ENCODE measurements around the gene APOO. TPM values are rescaled to one million over a fixed set of nuclear protein-coding genes. Genes with fewer than 3 reads are reported as not detected.
A peak's percentile ranks its signal among the peaks of the same experiment; 100 is the strongest.

APOO gene
- total and polyA plus RNA-seq, 2 of the 13 experiments (the other 11 are each of a cell fraction or from before 2014, with no cell fraction given): 9.7 to 22.1 TPM

GRCh38 chrX:23784470-23785331 is 123.0 kb downstream of the APOO start (continued):
- no peak for TF ChIP-seq STAG1 (CRISPR knock-in tag; IDR thresholded peaks at IDR 0.05)
- TF ChIP-seq ZFAT (CRISPR knock-in tag; conservative IDR thresholded peaks at IDR 0.05): no peak
- TF ChIP-seq ZNF773 (CRISPR knock-in tag; IDR thresholded peaks at IDR 0.05; ENCODE audit: borderline replicate concordance): no peak
- no peak for TF ChIP-seq ZNF790 (CRISPR knock-in tag; IDR thresholded peaks at IDR 0.05; ENCODE audit: borderline replicate concordance)
- TF ChIP-seq ZNF775 (CRISPR knock-in tag; IDR thresholded peaks at IDR 0.05; ENCODE audit: borderline replicate concordance): no peak
- no peak for TF ChIP-seq AKNA (CRISPR knock-in tag; IDR thresholded peaks at IDR 0.05; ENCODE audit: borderline replicate concordance)
- TF ChIP-seq ZNF510 (CRISPR knock-in tag; IDR thresholded peaks at IDR 0.05; ENCODE audit: low read depth): no peak
- no peak for TF ChIP-seq NFIB (CRISPR knock-in tag; IDR thresholded peaks at IDR 0.05; ENCODE audit: borderline replicate concordance)
- no peak for TF ChIP-seq KLF12 (CRISPR knock-in tag; IDR thresholded peaks at IDR 0.05; ENCODE audit: borderline replicate concordance)
- TF ChIP-seq ZFP36L2 (CRISPR knock-in tag; IDR thresholded peaks at IDR 0.05): no peak
- TF ChIP-seq ZNF225 (CRISPR knock-in tag; IDR thresholded peaks at IDR 0.05): no peak
- peak; percentile 30 for TF ChIP-seq PHF5A (CRISPR knock-in tag; IDR thresholded peaks at IDR 0.05; ENCODE audit: low read depth, unreplicated experiment)
- no peak for TF ChIP-seq THAP8 (CRISPR knock-in tag; IDR thresholded peaks at IDR 0.05; ENCODE audit: borderline replicate concordance)
- TF ChIP-seq CENPX (CRISPR knock-in tag; IDR thresholded peaks at IDR 0.05): no peak
- TF ChIP-seq, protein P1, sequence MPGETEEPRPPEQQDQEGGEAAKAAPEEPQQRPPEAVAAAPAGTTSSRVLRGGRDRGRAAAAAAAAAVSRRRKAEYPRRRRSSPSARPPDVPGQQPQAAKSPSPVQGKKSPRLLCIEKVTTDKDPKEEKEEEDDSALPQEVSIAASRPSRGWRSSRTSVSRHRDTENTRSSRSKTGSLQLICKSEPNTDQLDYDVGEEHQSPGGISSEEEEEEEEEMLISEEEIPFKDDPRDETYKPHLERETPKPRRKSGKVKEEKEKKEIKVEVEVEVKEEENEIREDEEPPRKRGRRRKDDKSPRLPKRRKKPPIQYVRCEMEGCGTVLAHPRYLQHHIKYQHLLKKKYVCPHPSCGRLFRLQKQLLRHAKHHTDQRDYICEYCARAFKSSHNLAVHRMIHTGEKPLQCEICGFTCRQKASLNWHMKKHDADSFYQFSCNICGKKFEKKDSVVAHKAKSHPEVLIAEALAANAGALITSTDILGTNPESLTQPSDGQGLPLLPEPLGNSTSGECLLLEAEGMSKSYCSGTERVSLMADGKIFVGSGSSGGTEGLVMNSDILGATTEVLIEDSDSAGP (CRISPR knock-in tag; IDR thresholded peaks at IDR 0.05; ENCODE audit: borderline replicate concordance): no peak
